Measurements from ENCODE around the gene DHRS1.
A peak's percentile ranks its signal among the peaks of the same experiment; 100 is the strongest.

Gene DHRS1

GRCh38 chr14:24299255-24300191 lies at the start of gene DHRS1, which contains the start of gene NOP9:
Gene DHRS1 (minus strand): TSS chr14:24299780. CDS start chr14:24299106, 674 bp downstream.
Gene NOP9 (plus strand): TSS chr14:24299850. CDS start chr14:24299955, 105 bp downstream.
- H3K4me1 ChIP-seq (ENCODE audit: insufficient read depth, low read length), result 0 out of 2 replicates have a peak, but pooled peaks cover 3% of the 10 kb centered on the region
- no peaks in the 10 kb centered on the region for H3K9me3 ChIP-seq (ENCODE audit: insufficient read depth, low read depth, low read length)
- peak within 1 kb of the TSS; percentile 78 for H3K9ac ChIP-seq (ENCODE audit: low read depth, low read length)
- peak within 1 kb of the TSS; percentile 25 for H3K27ac ChIP-seq (ENCODE audit: low read length)
- H3K4me3 ChIP-seq (ENCODE audit: low read length), result peak within 1 kb of the TSS; percentile 91
- peaks cover 49% of the 10 kb centered on the region for H3K36me3 ChIP-seq (ENCODE audit: insufficient read depth, low read depth, low read length)
- no peaks in the 10 kb centered on the region for H3K27me3 ChIP-seq (ENCODE audit: insufficient read depth, low read length)

DNA sequence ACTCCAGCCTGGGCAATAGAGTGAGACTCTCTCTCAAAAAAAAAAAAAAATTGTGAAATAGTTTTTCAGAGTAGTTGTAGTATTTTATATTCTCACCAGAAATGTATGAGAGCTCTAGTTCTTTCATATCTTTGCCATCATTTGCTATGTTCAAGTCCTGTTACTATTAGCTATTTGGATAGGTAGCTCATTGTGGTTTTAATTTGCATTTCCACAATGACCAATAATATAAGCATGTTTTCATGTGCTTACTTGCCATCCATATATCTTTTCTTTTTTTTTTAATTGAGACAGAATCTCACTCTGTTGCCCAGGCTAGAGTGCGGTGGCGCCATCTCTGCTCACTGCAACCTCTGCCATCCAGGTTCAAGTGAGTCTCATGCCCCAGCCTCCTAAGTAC lies 48.6 kb upstream of the DHRS1 start:
- Histone ChIP-seq H3K27me3 (ENCODE audit: insufficient read depth, low read length) (peaks cover 80% of the 10 kb centered on the region), H3K36me3 (ENCODE audit: insufficient read depth, low read depth, low read length) (no peaks in the 10 kb centered on the region), H3K9ac (ENCODE audit: low read depth, low read length) (no peak overlapping the region), H3K4me3 (ENCODE audit: low read length) (no peak overlapping the region), H3K4me1 (ENCODE audit: insufficient read depth, low read length) (no peaks in the 10 kb centered on the region), H3K9me3 (ENCODE audit: insufficient read depth, low read depth, low read length) (no peaks in the 10 kb centered on the region), H3K27ac (ENCODE audit: low read length) (no peak overlapping the region)

GRCh38 chr14:24347134-24347533 lies 47.6 kb upstream of the DHRS1 start:
- Histone ChIP-seq H3K27ac (ENCODE audit: low read length) (no peak overlapping the region), H3K9me3 (ENCODE audit: insufficient read depth, low read depth, low read length) (no peaks in the 10 kb centered on the region), H3K4me1 (ENCODE audit: insufficient read depth, low read length) (no peaks in the 10 kb centered on the region), H3K36me3 (ENCODE audit: insufficient read depth, low read depth, low read length) (no peaks in the 10 kb centered on the region), H3K9ac (ENCODE audit: low read depth, low read length) (no peak overlapping the region), H3K4me3 (ENCODE audit: low read length) (no peak overlapping the region), H3K27me3 (ENCODE audit: insufficient read depth, low read length) (peaks cover 80% of the 10 kb centered on the region)

DNA sequence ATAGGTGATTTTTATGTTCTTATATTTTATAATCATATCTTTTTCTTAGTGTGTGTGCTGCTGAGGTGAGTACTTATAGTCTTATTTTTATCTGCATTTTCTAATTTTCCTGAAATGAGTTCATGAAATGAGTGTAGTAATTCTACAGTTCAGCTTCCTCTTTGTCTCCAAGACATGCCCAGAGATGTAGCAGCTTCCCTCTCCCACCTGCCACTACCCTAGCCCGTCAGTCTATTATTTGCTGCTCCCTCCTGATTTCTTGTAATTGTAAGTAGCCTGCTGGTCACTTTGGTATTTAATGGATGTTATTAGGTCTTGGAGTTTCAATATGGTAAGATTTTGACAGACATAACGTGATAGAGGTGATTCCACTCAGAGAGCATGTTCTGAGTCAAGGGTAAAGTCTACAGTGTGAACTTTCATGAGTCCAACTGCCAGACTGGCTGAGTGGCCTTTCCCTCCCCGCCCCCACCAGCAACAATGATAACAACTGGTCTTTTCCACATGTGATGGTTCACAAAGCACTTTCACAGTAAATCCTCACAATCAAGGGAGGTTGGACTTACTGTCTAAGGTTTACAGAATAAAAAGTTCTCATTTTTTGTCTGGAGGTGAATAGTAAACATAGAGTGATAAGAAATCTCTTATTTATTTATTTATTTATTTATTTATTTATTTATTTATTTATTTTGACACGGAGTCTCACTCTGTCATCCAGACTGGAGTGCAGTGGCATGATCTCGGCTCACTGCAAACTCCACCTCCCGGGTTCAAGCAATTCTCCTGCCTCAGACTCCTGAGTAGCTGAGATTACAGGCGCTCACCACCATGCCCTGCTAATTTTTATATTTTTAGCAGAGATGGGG lies 44.4 kb upstream of the DHRS1 start:
- Histone ChIP-seq H3K9me3 (ENCODE audit: insufficient read depth, low read depth, low read length) (no peaks in the 10 kb centered on the region), H3K9ac (ENCODE audit: low read depth, low read length) (no peak overlapping the region), H3K36me3 (ENCODE audit: insufficient read depth, low read depth, low read length) (no peaks in the 10 kb centered on the region), H3K4me3 (ENCODE audit: low read length) (no peak overlapping the region), H3K27me3 (ENCODE audit: insufficient read depth, low read length) (peaks cover 78% of the 10 kb centered on the region), H3K27ac (ENCODE audit: low read length) (no peak overlapping the region), H3K4me1 (ENCODE audit: insufficient read depth, low read length) (no peaks in the 10 kb centered on the region; the same call in 1 of the 2 replicates)

DNA sequence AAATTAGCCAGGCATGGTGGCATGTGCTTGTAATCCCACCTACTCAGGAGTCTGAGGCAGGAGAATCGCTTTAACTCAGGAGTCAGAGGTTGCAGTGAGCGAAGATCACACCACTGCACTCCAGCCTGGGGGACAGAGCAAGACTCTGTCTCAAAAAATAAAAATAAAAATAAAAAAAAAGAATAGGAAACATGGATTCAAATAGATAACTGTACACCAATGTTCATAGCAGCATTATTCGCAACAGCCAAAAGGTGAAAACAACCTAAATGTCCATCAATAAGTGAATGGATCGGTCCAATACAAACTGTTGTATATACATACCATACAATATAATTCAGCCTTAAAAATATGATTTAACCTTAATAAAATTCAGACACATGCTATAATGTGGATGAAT lies 43.3 kb upstream of the DHRS1 start:
- Histone ChIP-seq H3K9me3 (ENCODE audit: insufficient read depth, low read depth, low read length) (no peaks in the 10 kb centered on the region), H3K9ac (ENCODE audit: low read depth, low read length) (no peak overlapping the region), H3K27ac (ENCODE audit: low read length) (no peak overlapping the region), H3K27me3 (ENCODE audit: insufficient read depth, low read length) (peaks cover 82% of the 10 kb centered on the region), H3K4me1 (ENCODE audit: insufficient read depth, low read length) (no peaks in the 10 kb centered on the region; the same call in 1 of the 2 replicates), H3K4me3 (ENCODE audit: low read length) (no peak overlapping the region), H3K36me3 (ENCODE audit: insufficient read depth, low read depth, low read length) (no peaks in the 10 kb centered on the region)

DNA sequence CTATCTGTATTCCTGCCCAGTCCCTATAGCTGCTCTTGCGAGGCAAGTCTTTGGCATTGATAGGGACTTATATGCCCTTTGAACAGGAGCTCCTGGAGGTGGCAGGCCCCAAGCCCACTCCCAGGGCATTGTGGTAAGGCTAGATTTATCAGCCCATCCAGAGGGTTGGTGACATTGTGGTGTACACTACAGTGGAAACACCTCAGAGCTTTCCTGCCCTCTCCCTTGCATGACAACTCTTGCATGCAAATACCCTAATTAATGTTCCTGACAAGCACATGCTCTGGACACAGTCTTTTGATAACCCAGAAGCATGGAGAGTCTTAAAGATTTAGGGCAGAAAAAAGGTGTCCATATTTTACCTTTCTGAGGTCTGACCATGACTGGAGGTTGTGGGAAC lies 41.0 kb upstream of the DHRS1 start:
- H3K27ac ChIP-seq (ENCODE audit: low read length), result no peak overlapping the region
- no peak overlapping the region for H3K4me3 ChIP-seq (ENCODE audit: low read length)
- H3K9me3 ChIP-seq (ENCODE audit: insufficient read depth, low read depth, low read length), result no peaks in the 10 kb centered on the region
- H3K9ac ChIP-seq (ENCODE audit: low read depth, low read length), result no peak overlapping the region
- H3K36me3 ChIP-seq (ENCODE audit: insufficient read depth, low read depth, low read length), result no peaks in the 10 kb centered on the region
- H3K4me1 ChIP-seq (ENCODE audit: insufficient read depth, low read length), result no peaks in the 10 kb centered on the region; the same call in 1 of the 2 replicates
- peaks cover 93% of the 10 kb centered on the region for H3K27me3 ChIP-seq (ENCODE audit: insufficient read depth, low read length)

DNA sequence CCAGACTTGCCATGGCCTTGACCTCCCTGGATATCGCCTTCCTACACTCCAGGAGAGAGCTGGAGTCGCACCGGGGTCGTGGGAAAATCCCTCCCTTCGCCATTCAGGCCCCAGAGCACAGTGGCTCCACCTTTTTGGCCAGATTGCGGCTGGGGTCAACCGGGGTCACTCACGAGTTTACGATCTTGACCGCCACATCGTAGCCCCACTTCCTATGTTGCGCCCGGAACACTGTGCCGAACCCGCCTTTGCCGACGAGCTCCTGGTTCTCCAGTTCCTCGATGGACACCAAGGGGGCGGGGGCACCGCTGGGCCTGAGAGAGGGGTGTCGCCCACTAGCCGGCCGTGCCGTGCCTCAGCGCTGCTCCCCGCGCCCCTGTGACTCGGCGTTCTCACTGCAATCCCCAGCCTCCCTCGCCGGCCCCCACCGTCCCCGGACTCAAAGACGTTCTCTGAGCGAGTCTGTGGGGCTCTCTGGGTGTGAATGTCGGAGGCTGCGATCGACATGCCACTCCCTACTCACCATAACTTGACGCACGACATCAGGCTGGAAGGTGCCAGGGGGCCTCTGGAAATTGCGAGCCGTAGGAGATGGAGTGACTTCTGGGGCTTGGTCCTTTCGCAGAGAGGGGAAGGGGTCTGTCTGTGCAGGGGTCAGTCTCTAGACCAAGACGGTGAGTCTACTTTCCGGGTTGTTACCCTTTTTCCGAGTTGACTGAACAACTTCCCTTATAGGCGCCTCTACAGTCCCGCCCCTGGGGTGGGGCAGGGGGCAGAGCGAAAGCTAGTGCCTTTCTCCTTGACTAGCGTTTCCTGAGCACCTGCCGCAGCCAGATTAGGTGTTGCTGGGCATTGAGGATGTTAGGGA lies 39.9 kb upstream of the DHRS1 start, which contains the start of gene RIPK3:
Gene RIPK3, minus strand, starts transcription at position 708 of the 868 bp plus-strand sequence. Its CDS starts 165 bp downstream, at position 543.
- Histone ChIP-seq H3K27ac (ENCODE audit: low read length) (no peak within 1 kb of the TSS), H3K4me3 (ENCODE audit: low read length) (peak within 1 kb of the TSS; percentile 72), H3K9ac (ENCODE audit: low read depth, low read length) (no peak within 1 kb of the TSS), H3K4me1 (ENCODE audit: insufficient read depth, low read length) (no peaks in the 10 kb centered on the region; the same call in 1 of the 2 replicates), H3K9me3 (ENCODE audit: insufficient read depth, low read depth, low read length) (no peaks in the 10 kb centered on the region), H3K27me3 (ENCODE audit: insufficient read depth, low read length) (peaks cover 96% of the 10 kb centered on the region), H3K36me3 (ENCODE audit: insufficient read depth, low read depth, low read length) (no peaks in the 10 kb centered on the region)

DNA sequence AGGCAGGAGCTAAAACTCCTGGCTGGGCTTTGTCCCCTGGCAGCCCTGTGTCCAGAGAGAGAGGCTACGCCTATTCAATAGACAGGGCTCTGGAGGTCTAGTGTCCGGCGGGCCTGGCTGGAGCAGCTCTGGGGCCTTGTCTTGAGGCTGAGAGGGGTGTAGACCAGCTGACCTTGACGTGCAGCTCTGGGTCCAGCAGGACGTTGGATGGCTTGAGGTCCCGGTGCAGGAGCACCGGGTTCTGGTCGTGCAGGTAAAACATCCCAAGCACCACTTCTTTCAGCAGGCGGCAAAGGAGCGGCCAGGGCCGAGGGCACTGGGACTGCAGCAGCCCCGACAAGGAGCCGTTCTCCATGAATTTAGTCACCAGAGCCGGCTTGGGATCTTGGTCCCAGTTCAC lies 39.3 kb upstream of the DHRS1 start:
- Histone ChIP-seq H3K4me1 (ENCODE audit: insufficient read depth, low read length) (no peaks in the 10 kb centered on the region; the same call in 1 of the 2 replicates), H3K27ac (ENCODE audit: low read length) (no peak overlapping the region), H3K9me3 (ENCODE audit: insufficient read depth, low read depth, low read length) (peaks cover 4% of the 10 kb centered on the region; the same call in 1 of the 2 replicates), H3K36me3 (ENCODE audit: insufficient read depth, low read depth, low read length) (no peaks in the 10 kb centered on the region), H3K4me3 (ENCODE audit: low read length) (peak overlapping the region; percentile 72), H3K27me3 (ENCODE audit: insufficient read depth, low read length) (peaks cover 98% of the 10 kb centered on the region), H3K9ac (ENCODE audit: low read depth, low read length) (no peak overlapping the region)

GRCh38 chr14:24337824-24338175 lies 38.2 kb upstream of the DHRS1 start:
- H3K36me3 ChIP-seq (ENCODE audit: insufficient read depth, low read depth, low read length), result no peaks in the 10 kb centered on the region
- no peak overlapping the region for H3K4me3 ChIP-seq (ENCODE audit: low read length)
- H3K9ac ChIP-seq (ENCODE audit: low read depth, low read length), result no peak overlapping the region
- peaks cover 98% of the 10 kb centered on the region for H3K27me3 ChIP-seq (ENCODE audit: insufficient read depth, low read length)
- H3K9me3 ChIP-seq (ENCODE audit: insufficient read depth, low read depth, low read length), result peaks cover 4% of the 10 kb centered on the region; the same call in 1 of the 2 replicates
- no peaks in the 10 kb centered on the region; the same call in 1 of the 2 replicates for H3K4me1 ChIP-seq (ENCODE audit: insufficient read depth, low read length)
- no peak overlapping the region for H3K27ac ChIP-seq (ENCODE audit: low read length)

DNA sequence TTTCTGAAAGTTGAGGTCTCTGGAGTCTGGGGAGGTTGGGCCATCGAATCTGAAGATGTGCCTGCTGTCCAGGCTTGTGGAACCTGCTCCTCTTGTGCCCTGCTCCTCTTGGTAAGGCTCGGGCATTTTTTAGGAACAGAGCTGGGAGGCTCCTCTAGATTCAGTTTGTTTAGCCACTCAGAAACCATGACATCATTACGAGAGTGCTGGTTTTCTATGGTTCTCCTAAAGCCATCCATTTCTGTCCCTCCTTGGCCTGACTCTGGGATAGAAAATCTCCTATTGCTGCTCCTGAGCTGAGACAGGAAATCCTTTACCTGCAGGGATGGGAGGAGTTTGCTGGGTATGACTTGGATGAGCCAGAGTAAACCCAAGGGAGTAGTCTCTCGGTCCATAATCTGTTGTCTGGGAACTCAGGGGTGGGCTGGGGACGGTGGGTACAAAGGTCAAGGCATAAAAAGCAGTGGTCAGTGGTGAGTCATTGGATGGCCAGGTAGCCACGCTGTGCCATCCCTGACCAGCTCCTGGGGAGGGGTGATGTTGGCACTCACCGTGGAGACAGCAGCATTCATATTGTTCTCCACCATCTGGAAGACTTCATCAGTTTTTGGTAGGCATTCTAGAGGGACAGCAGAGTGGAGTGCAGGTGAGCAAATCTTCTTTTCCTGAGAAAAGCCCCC lies 37.7 kb upstream of the DHRS1 start:
- Histone ChIP-seq H3K27ac (ENCODE audit: low read length) (no peak overlapping the region), H3K4me3 (ENCODE audit: low read length) (no peak overlapping the region), H3K9me3 (ENCODE audit: insufficient read depth, low read depth, low read length) (peaks cover 4% of the 10 kb centered on the region; the same call in 1 of the 2 replicates), H3K27me3 (ENCODE audit: insufficient read depth, low read length) (peaks cover 98% of the 10 kb centered on the region), H3K4me1 (ENCODE audit: insufficient read depth, low read length) (no peaks in the 10 kb centered on the region; the same call in 1 of the 2 replicates), H3K9ac (ENCODE audit: low read depth, low read length) (no peak overlapping the region), H3K36me3 (ENCODE audit: insufficient read depth, low read depth, low read length) (no peaks in the 10 kb centered on the region)
